ENCODE results near the gene DIP2C. TPM values are rescaled to one million over a fixed set of nuclear protein-coding genes. Genes with fewer than 3 reads are reported as not detected.

DIP2C gene
- total RNA-seq, 4 donors from 2014 or later, result 13.4 to 32.0 (median 18.4) TPM

DNA sequence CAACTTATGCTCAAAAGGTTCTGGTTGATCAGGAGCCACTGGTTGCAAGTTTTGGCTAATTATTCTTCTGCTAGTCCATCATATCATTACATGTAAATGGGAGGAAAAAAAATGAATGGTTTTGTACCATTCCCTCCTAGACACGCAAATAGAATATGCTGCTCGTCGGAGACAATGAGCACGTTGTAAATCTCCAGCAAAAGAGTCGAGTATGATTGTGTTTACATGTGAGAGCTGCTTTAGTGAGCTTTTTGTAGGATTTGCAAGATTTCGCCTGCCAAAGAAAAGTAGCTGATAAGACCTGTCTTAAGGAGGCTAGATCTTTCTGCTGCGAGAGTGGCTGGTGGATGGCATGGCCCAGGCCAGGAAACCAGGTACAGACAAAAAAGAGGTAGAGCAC, 445.2 kb downstream of the DIP2C start:
- WGBS, 2 donors (ENCODE audit: low coverage in 1 of 2), result 90 to 99% methylated on average over 7 of the region's 7 CpGs
- Histone ChIP-seq H3K4me3 (no peak overlapping the region), H3K27me3 (no peaks in the 10 kb centered on the region), H3K27ac (no peak overlapping the region), H3K36me3 (peaks cover 0 to 44% (median 13%) of the 10 kb centered on the region in 4 donors), H3K4me1 (no peaks in the 10 kb centered on the region), H3K9me3 (no peaks in the 10 kb centered on the region)
- in situ Hi-C loops (cut with MboI; ENCODE audit: low pct_ligation_motif_present in 1 of 4, low pct_unique_long_range_greater_than_20kb in 1 of 4, low sequenced_read_pairs in 3 of 4), result no loop called here
- no peak for DNase-seq
- no peak for TF ChIP-seq POLR2AphosphoS5 (IDR thresholded peaks at IDR 0.05)
- TF ChIP-seq, protein P1, sequence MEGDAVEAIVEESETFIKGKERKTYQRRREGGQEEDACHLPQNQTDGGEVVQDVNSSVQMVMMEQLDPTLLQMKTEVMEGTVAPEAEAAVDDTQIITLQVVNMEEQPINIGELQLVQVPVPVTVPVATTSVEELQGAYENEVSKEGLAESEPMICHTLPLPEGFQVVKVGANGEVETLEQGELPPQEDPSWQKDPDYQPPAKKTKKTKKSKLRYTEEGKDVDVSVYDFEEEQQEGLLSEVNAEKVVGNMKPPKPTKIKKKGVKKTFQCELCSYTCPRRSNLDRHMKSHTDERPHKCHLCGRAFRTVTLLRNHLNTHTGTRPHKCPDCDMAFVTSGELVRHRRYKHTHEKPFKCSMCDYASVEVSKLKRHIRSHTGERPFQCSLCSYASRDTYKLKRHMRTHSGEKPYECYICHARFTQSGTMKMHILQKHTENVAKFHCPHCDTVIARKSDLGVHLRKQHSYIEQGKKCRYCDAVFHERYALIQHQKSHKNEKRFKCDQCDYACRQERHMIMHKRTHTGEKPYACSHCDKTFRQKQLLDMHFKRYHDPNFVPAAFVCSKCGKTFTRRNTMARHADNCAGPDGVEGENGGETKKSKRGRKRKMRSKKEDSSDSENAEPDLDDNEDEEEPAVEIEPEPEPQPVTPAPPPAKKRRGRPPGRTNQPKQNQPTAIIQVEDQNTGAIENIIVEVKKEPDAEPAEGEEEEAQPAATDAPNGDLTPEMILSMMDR (IDR thresholded peaks at IDR 0.05), result no peak
- no peak for TF ChIP-seq EP300 (IDR thresholded peaks at IDR 0.05; ENCODE audit: low read depth)
- TF ChIP-seq POLR2A (IDR thresholded peaks at IDR 0.05), result no peak
- intact Hi-C loops (cut with DNase I; ENCODE audit: low total_unique reads), result no loop called here

DNA sequence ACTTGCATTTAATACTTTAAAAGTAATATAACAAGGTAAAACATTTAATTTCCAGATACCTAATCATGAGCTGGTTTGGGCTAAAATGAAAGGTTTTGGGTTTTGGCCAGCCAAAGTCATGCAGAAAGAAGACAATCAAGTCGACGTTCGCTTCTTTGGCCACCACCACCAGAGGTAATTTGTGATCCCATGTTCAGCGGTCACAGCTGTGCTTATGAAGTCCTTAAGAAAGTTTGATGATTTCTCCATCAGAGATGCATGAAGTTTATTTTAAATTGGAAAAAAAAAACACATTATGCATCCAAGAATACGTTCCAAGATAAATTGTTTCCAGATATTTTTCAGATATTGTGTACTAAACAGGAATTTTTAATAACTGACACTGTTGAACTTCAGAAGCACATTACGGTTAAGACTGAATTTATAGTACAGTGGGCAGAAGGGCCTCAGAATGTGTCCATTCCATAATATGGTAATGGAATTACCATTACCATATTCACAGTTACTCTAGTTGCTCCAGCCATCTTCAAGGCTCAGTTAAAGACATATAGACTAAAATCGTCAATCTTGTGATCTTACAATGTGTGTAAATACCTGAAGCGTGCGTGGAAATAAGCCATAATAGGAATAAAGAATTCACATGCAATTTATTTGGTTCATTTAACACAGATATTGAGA, 447.4 kb downstream of the DIP2C start:
- H3K4me3 ChIP-seq, result no peak overlapping the region
- H3K4me1 ChIP-seq, result no peaks in the 10 kb centered on the region
- TF ChIP-seq POLR2A (IDR thresholded peaks at IDR 0.05), result no peak
- no peak for TF ChIP-seq POLR2AphosphoS5 (IDR thresholded peaks at IDR 0.05)
- TF ChIP-seq EP300 (IDR thresholded peaks at IDR 0.05; ENCODE audit: low read depth), result no peak
- TF ChIP-seq, protein P1 (IDR thresholded peaks at IDR 0.05), result no peak
- H3K36me3 ChIP-seq, result peaks cover 0 to 30% (median 6%) of the 10 kb centered on the region in 4 donors
- 83 to 87% methylated on average over 8 to 9 of the region's 9 CpGs for WGBS, 2 donors (ENCODE audit: low coverage in 1 of 2)
- DNase-seq, result no peak
- no peaks in the 10 kb centered on the region for H3K27me3 ChIP-seq
- no peak overlapping the region for H3K27ac ChIP-seq
- intact Hi-C loops (cut with DNase I; ENCODE audit: low total_unique reads) (no loop called here), in situ Hi-C loops (cut with MboI; ENCODE audit: low pct_ligation_motif_present in 1 of 4, low pct_unique_long_range_greater_than_20kb in 1 of 4, low sequenced_read_pairs in 3 of 4) (no loop called here)
- H3K9me3 ChIP-seq, result no peaks in the 10 kb centered on the region

DNA sequence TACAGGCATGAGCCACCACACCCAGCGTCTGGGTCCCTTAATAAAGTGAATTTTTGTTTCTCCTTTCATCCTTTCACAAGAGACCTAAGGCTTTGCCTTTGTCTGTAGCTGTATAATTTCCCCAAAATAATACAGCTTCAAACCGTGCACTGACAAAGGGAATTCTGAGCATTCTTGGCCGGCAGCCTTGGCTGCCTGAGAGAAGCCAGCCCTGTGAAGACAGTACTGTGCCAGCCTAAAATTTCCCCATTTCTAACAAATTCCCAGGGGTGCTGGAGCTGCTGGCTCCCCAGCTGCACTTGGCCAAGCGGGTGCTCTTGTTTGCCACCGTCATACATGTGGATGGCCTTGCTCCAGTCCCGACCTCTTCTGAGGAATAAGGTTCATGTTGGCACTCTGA, 448.0 kb downstream of the DIP2C start:
- Histone ChIP-seq H3K27ac (no peak overlapping the region), H3K4me1 (no peaks in the 10 kb centered on the region), H3K4me3 (no peak overlapping the region), H3K36me3 (peaks cover 0 to 25% (median 6%) of the 10 kb centered on the region in 4 donors), H3K27me3 (no peaks in the 10 kb centered on the region), H3K9me3 (no peaks in the 10 kb centered on the region)
- intact Hi-C loops (cut with DNase I; ENCODE audit: low total_unique reads), result no loop called here
- in situ Hi-C loops (cut with MboI; ENCODE audit: low pct_ligation_motif_present in 1 of 4, low pct_unique_long_range_greater_than_20kb in 1 of 4, low sequenced_read_pairs in 3 of 4), result no loop called here
- TF ChIP-seq, protein P1 (IDR thresholded peaks at IDR 0.05), result no peak
- no peak for TF ChIP-seq POLR2AphosphoS5 (IDR thresholded peaks at IDR 0.05)
- DNase-seq, result no peak
- WGBS, 2 donors (ENCODE audit: low coverage in 1 of 2), result 60 to 90% methylated on average over 1 to 6 of the region's 6 CpGs

DNA sequence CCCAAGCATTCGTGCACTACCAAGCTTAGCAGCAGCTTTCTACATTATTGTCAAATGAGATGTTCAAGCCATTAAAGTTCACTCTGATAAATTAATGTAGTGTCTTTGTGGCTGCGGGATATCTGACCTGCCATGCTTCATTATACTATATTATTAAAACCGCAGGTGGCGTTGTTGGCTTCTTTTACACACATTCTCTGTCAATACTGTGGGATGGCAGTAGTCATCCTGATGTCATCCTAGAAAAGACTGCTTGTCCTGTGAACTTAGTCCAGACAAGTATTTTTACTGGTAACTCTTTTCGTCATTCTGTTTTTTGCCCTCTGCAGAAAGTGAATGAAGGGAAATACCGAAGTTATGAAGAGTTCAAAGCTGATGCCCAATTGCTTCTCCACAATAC, 450.4 kb downstream of the DIP2C start:
- H3K4me3 ChIP-seq, result no peak overlapping the region
- intact Hi-C loops (cut with DNase I; ENCODE audit: low total_unique reads) (no loop called here), in situ Hi-C loops (cut with MboI; ENCODE audit: low pct_ligation_motif_present in 1 of 4, low pct_unique_long_range_greater_than_20kb in 1 of 4, low sequenced_read_pairs in 3 of 4) (no loop called here)
- 86 to 91% methylated on average over 6 of the region's 6 CpGs for WGBS, 2 donors (ENCODE audit: low coverage in 1 of 2)
- DNase-seq, result no peak
- no peaks in the 10 kb centered on the region for H3K4me1 ChIP-seq
- no peaks in the 10 kb centered on the region for H3K9me3 ChIP-seq
- TF ChIP-seq, protein P1 (IDR thresholded peaks at IDR 0.05), result no peak
- no peaks in the 10 kb centered on the region for H3K27me3 ChIP-seq
- peaks cover 0 to 25% (median 6%) of the 10 kb centered on the region in 4 donors for H3K36me3 ChIP-seq
- no peak overlapping the region for H3K27ac ChIP-seq

Data from transverse colon (tissue), 4 donors.